T-cell (primary cell): ENCODE results near the gene DMTF1. TPM values are rescaled to one million over a fixed set of nuclear protein-coding genes. Genes with fewer than 3 reads are reported as not detected.

Source experiments
- ATAC-seq, 4 experiments: fragments of 200-7000 bp in 3 of 4; fragments of 150-1000 bp in 1 of 4; cut with Tn5 transposase; replicated peaks in 1 of 4; 1 replicate in 3 of 4; 2 replicates in 1 of 4; pipeline ENCODE4 v1.10.0; 2021; ENCODE audit warnings: moderate library complexity in 3 of 4, mild to moderate bottlenecking in 2 of 4, moderate number of reproducible peaks in 1 of 4
- CTCF ChIA-PET, 2 donors: fragments of 300-600 bp; sonication (Branson Sonifier 250); formaldehyde crosslinking; loops; one replicate each; lab custom pipeline; 2022; ENCODE audit warnings: antibody characterized with exemption in 2 of 2; lab: Charles Lee
- POLR2A ChIA-PET, 2 donors: fragments of 300-600 bp; sonication (Branson Sonifier 250); formaldehyde crosslinking; loops; one replicate each; lab custom pipeline; 2022; ENCODE audit warnings: antibody characterized with exemption in 2 of 2; lab: Charles Lee
- DNase-seq, 35 experiments: peaks; one replicate each; pipeline versions ENCODE4 v3.0.0 to v3.0.0-alpha.2; 2013 to 2023
- H3K27ac ChIP-seq: one replicate; pipeline ENCODE4 v1.5.1; 2013; ENCODE audit warnings: low read length
- H3K27me3 ChIP-seq, 2 experiments: replicated peaks in 1 of 2; 1 replicate in 1 of 2; 2 replicates in 1 of 2; pipeline versions ENCODE4 v1.6.1 to v1.7.0; 2013; ENCODE audit warnings: low read length in 1 of 2, mixed read lengths in 1 of 2; ENCODE audit not compliant: control insufficient read depth in 2 of 2, insufficient read depth in 2 of 2; ENCODE audit errors: extremely low read depth in 1 of 2
- H3K36me3 ChIP-seq, 2 donors: 1 replicate in 1 of 2; 2 replicates in 1 of 2; pipeline versions ENCODE4 v1.6.1 to v1.7.0; 2013; ENCODE audit warnings: low read length in 1 of 2; ENCODE audit not compliant: control insufficient read depth in 2 of 2, insufficient read depth in 1 of 2; ENCODE audit errors: extremely low read depth in 1 of 2
- H3K4me1 ChIP-seq, 2 experiments: 1 replicate in 1 of 2; 2 replicates in 1 of 2; pipeline versions ENCODE4 v1.6.1 to v1.7.0; 2013; ENCODE audit warnings: low read length in 2 of 2, mixed read lengths in 1 of 2; ENCODE audit not compliant: insufficient read depth in 2 of 2, control insufficient read depth in 1 of 2; ENCODE audit errors: extremely low read depth in 1 of 2
- H3K4me3 ChIP-seq, 2 donors: 1 replicate in 1 of 2; 2 replicates in 1 of 2; pipeline versions ENCODE4 v1.5.1 to v1.7.0; 2013; ENCODE audit warnings: mild to moderate bottlenecking in 2 of 2, low read length in 1 of 2, moderate library complexity in 1 of 2; ENCODE audit not compliant: control insufficient read depth in 1 of 2; ENCODE audit errors: extremely low read depth in 1 of 2
- H3K9me3 ChIP-seq: 2 replicates; pipeline ENCODE4 v1.7.0; 2013
- H3K27ac Mint-ChIP-seq, 2 donors: one replicate each; pipeline ENCODE4 v1.8.0; 2020 to 2021; ENCODE audit warnings: mild to moderate bottlenecking in 2 of 2, mixed read lengths in 2 of 2
- H3K27me3 Mint-ChIP-seq, 2 donors: one replicate each; pipeline ENCODE4 v1.8.0; 2021 to 2022; ENCODE audit warnings: mixed read lengths in 2 of 2
- H3K36me3 Mint-ChIP-seq: one replicate; pipeline ENCODE4 v1.8.0; 2021; ENCODE audit warnings: mixed read lengths
- H3K4me1 Mint-ChIP-seq, 3 donors: one replicate each; pipeline ENCODE4 v1.8.0; 2020 to 2022; ENCODE audit warnings: mixed read lengths in 3 of 3, mild to moderate bottlenecking in 1 of 3
- H3K4me3 Mint-ChIP-seq, 3 donors: one replicate each; pipeline ENCODE4 v1.8.0; 2020 to 2022; ENCODE audit warnings: mild to moderate bottlenecking in 3 of 3, mixed read lengths in 3 of 3, moderate library complexity in 3 of 3
- H3K9me3 Mint-ChIP-seq, 3 donors: one replicate each; pipeline ENCODE4 v1.8.0; 2020 to 2022; ENCODE audit warnings: mixed read lengths in 3 of 3
- WGBS: methylation state at CpG from one replicate; pipeline ENCODE4 v1.1.5; 2013; ENCODE audit warnings: missing lambda C conversion rate; ENCODE audit not compliant: insufficient coverage; 5-methylcytosine and 5-hydroxymethylcytosine counted together
- total RNA-seq, 35 experiments: library from RNA in 6 of 35; stranded (reverse) in 6 of 35; fragments of 120-200 nt in 1 of 35; gene quantifications; one replicate each; pipeline versions ENCODE4 v1.2.1 to v1.2.4 and lab custom pipeline; 2013 to 2026

The DMTF1 gene
- total RNA-seq, 5 donors from 2014 or later (not counting 1 experiment from before 2014, with no cell fraction given): 128 to 176 (median 136) TPM

- peaks cover 38 to 40% (median 39%) of the 10 kb centered on the region in 3 donors for H3K4me1 Mint-ChIP-seq
- no peaks in the 10 kb centered on the region for H3K9me3 Mint-ChIP-seq
- peaks cover 10 to 29% of the 10 kb centered on the region in 2 experiments for H3K4me1 ChIP-seq
- ATAC-seq: no peak
- no peaks in the 10 kb centered on the region for H3K27me3 Mint-ChIP-seq
- no peak for DNase-seq
- H3K4me3 Mint-ChIP-seq: peak overlapping the region; percentile 85 to 97 (median 92)
- H3K27ac ChIP-seq: peak overlapping the region; percentile 90
- WGBS: 75% methylated on average over 2 of the region's 9 CpGs
- H3K36me3 ChIP-seq: no peaks in the 10 kb centered on the region
- ChIA-PET CTCF (interaction anchor here (0.6 to 2.1 kb wide), 3 partner anchors 84 to 228 kb away, joined by 3 to 6 read pairs (median 3); no protein-coding TSS in a partner anchor), POLR2A (interaction anchor here (0.5 to 4.2 kb wide), 5 partner anchors 17 to 415 kb away, joined by 3 to 41 read pairs (median 5); partner anchors contain the start of gene TMEM243 (in 1 of the 2))
- H3K27ac Mint-ChIP-seq: peak overlapping the region; percentile 93 to 98
- no peaks in the 10 kb centered on the region for H3K36me3 Mint-ChIP-seq
- peaks cover 0 to 4% of the 10 kb centered on the region in 2 experiments for H3K27me3 ChIP-seq
- H3K9me3 ChIP-seq: no peaks in the 10 kb centered on the region
- peak overlapping the region in 1 of 2 donors; percentile 81 for H3K4me3 ChIP-seq
Measured at GRCh38 chr7:87151002-87151728, 1.1 kb upstream of the DMTF1 start.

GRCh38 chr7:87151729-87152111, 533 bp upstream of the DMTF1 start:
- H3K9me3 Mint-ChIP-seq: no peaks in the 10 kb centered on the region
- H3K4me1 Mint-ChIP-seq: peaks cover 44 to 46% (median 45%) of the 10 kb centered on the region in 3 donors
- peak overlapping the region; percentile 93 to 98 for H3K27ac Mint-ChIP-seq
- no peaks in the 10 kb centered on the region for H3K27me3 Mint-ChIP-seq
- Histone ChIP-seq H3K4me1 (peaks cover 10 to 29% of the 10 kb centered on the region in 2 experiments), H3K9me3 (no peaks in the 10 kb centered on the region), H3K36me3 (no peaks in the 10 kb centered on the region), H3K4me3 (peak overlapping the region; percentile 81 to 94), H3K27ac (peak overlapping the region; percentile 90), H3K27me3 (peaks cover 0 to 4% of the 10 kb centered on the region in 2 experiments)
- peak overlapping the region; percentile 85 to 97 (median 92) for H3K4me3 Mint-ChIP-seq
- ChIA-PET POLR2A (interaction anchor here (0.6 to 4.2 kb wide), 5 partner anchors 17 to 69 kb away, joined by 3 to 41 read pairs (median 6); partner anchors contain the start of gene TMEM243 (in 1 of the 2)), CTCF (interaction anchor here in 1 of 2 donors (0.7 to 2.7 kb wide), 8 partner anchors 11 to 237 kb away, joined by 3 to 18 read pairs (median 5); partner anchors contain the start of gene TMEM243)
- H3K36me3 Mint-ChIP-seq: no peaks in the 10 kb centered on the region
- WGBS: 0% methylated on average over 7 of the region's 13 CpGs
- no peak for DNase-seq
- peak; percentile 7 to 48 (median 36) for ATAC-seq

- H3K4me1 ChIP-seq: peaks cover 10 to 29% of the 10 kb centered on the region in 2 experiments
- H3K36me3 ChIP-seq: no peaks in the 10 kb centered on the region
- no peaks in the 10 kb centered on the region for H3K9me3 ChIP-seq
- Mint-ChIP-seq H3K4me3 (peak overlapping the region; percentile 85 to 97 (median 92)), H3K36me3 (no peaks in the 10 kb centered on the region), H3K4me1 (peaks cover 52 to 58% (median 58%) of the 10 kb centered on the region in 3 donors), H3K27me3 (no peaks in the 10 kb centered on the region), H3K9me3 (no peaks in the 10 kb centered on the region), H3K27ac (peak overlapping the region; percentile 93 to 98)
- H3K27ac ChIP-seq: peak overlapping the region; percentile 90
- CTCF ChIA-PET: interaction anchor here (0.5 to 2.7 kb wide), 19 partner anchors 9 to 409 kb away, joined by 3 to 18 read pairs (median 5); partner anchors contain the start of genes ELAPOR2 (in 1 of the 2) and TMEM243 (in 1 of the 2)
- POLR2A ChIA-PET: interaction anchor here (0.6 to 4.2 kb wide), 13 partner anchors 8 to 226 kb away, joined by 3 to 41 read pairs (median 5); partner anchors contain the start of gene TMEM243 (in 1 of the 2)
- H3K27me3 ChIP-seq: no peaks in the 10 kb centered on the region
- 0% methylated on average over 4 of the region's 25 CpGs for WGBS
- ATAC-seq: peak; percentile 11 to 22 (median 18)
- H3K4me3 ChIP-seq: peak overlapping the region; percentile 81 to 94
- peak in 21 of 35 experiments; percentile 1 to 46 (median 8) for DNase-seq
Measured at GRCh38 chr7:87152897-87153641, 816 bp downstream of the DMTF1 start.

- WGBS: no CpG with 5 or more reads among the region's 2 CpGs
- no peak overlapping the region for H3K4me3 ChIP-seq
- DNase-seq: no peak
- H3K36me3 ChIP-seq: no peaks in the 10 kb centered on the region
- ChIA-PET CTCF (interaction anchor here (0.6 to 2.7 kb wide), 10 partner anchors 12 to 227 kb away, joined by 3 to 18 read pairs (median 4); partner anchors contain the start of gene TMEM243 (in 1 of the 2)), POLR2A (interaction anchor here (0.6 to 4.2 kb wide), 9 partner anchors 31 to 249 kb away, joined by 3 to 41 read pairs (median 4); partner anchors contain the start of gene TMEM243 (in 1 of the 2))
- Mint-ChIP-seq H3K4me1 (peaks cover 53 to 64% (median 64%) of the 10 kb centered on the region in 3 donors), H3K9me3 (no peaks in the 10 kb centered on the region), H3K4me3 (peak overlapping the region; percentile 85 to 97 (median 92)), H3K27ac (peak overlapping the region in 1 of 2 donors; percentile 49), H3K27me3 (no peaks in the 10 kb centered on the region), H3K36me3 (no peaks in the 10 kb centered on the region)
- H3K4me1 ChIP-seq: peaks cover 10 to 29% of the 10 kb centered on the region in 2 experiments
- no peaks in the 10 kb centered on the region for H3K27me3 ChIP-seq
- no peak overlapping the region for H3K27ac ChIP-seq
- no peaks in the 10 kb centered on the region for H3K9me3 ChIP-seq
- no peak for ATAC-seq
Measured at GRCh38 chr7:87154166-87154565, 1.9 kb downstream of the DMTF1 start.

GRCh38 chr7:87154569-87154968, 2.3 kb downstream of the DMTF1 start:
- ATAC-seq (no peak), DNase-seq (no peak)
- POLR2A ChIA-PET: interaction anchor here (0.6 to 4.2 kb wide), 7 partner anchors 8 to 176 kb away, joined by 3 to 41 read pairs (median 5); partner anchors contain the start of gene TMEM243 (in 1 of the 2)
- Mint-ChIP-seq H3K27ac (peak overlapping the region in 1 of 2 donors; percentile 49), H3K36me3 (no peaks in the 10 kb centered on the region), H3K4me1 (peaks cover 57 to 68% (median 67%) of the 10 kb centered on the region in 3 donors), H3K27me3 (no peaks in the 10 kb centered on the region), H3K4me3 (peak overlapping the region; percentile 85 to 97 (median 92)), H3K9me3 (no peaks in the 10 kb centered on the region)
- Histone ChIP-seq H3K9me3 (no peaks in the 10 kb centered on the region), H3K27me3 (no peaks in the 10 kb centered on the region), H3K4me1 (peaks cover 10 to 29% of the 10 kb centered on the region in 2 experiments), H3K36me3 (no peaks in the 10 kb centered on the region), H3K4me3 (no peak overlapping the region), H3K27ac (no peak overlapping the region)
- no CpG with 5 or more reads among the region's 3 CpGs for WGBS
- CTCF ChIA-PET: interaction anchor here (0.6 to 2.7 kb wide), 6 partner anchors 12 to 228 kb away, joined by 3 to 18 read pairs (median 6); partner anchors contain the start of gene TMEM243 (in 1 of the 2)
